ENCODE data around the gene ARFGEF2.

ARFGEF2 gene

GRCh38 chr20:48898896-48899530 is 22.5 kb upstream of the ARFGEF2 start:
- in situ Hi-C loops (cut with MboI; ENCODE audit: low sequenced_read_pairs): no loop called here

- in situ Hi-C loops (cut with MboI; ENCODE audit: low sequenced_read_pairs): loop anchor here (25.0 kb wide), 1 partner anchor 238 kb away; no protein-coding TSS in a partner anchor
These were observed 21.6 kb upstream of the ARFGEF2 start for GRCh38 chr20:48899881-48900280.

GRCh38 chr20:48901326-48901725 is 20.2 kb upstream of the ARFGEF2 start:
- in situ Hi-C loops (cut with MboI; ENCODE audit: low sequenced_read_pairs): loop anchor here (25.0 kb wide), 1 partner anchor 239 kb away; no protein-coding TSS in a partner anchor

GRCh38 chr20:48903705-48904104 is 17.8 kb upstream of the ARFGEF2 start:
- in situ Hi-C loops (cut with MboI; ENCODE audit: low sequenced_read_pairs): loop anchor here (25.0 kb wide), 1 partner anchor 241 kb away; no protein-coding TSS in a partner anchor

GRCh38 chr20:48904566-48905296 is 16.8 kb upstream of the ARFGEF2 start:
- in situ Hi-C loops (cut with MboI; ENCODE audit: low sequenced_read_pairs): loop anchor here (25.0 kb wide), 1 partner anchor 242 kb away; no protein-coding TSS in a partner anchor

- in situ Hi-C loops (cut with MboI; ENCODE audit: low sequenced_read_pairs): loop anchor here (25.0 kb wide), 1 partner anchor 243 kb away; no protein-coding TSS in a partner anchor
These were observed 16.2 kb upstream of the ARFGEF2 start for GRCh38 chr20:48905297-48905647.

GRCh38 chr20:48906221-48906877 is 15.2 kb upstream of the ARFGEF2 start:
- in situ Hi-C loops (cut with MboI; ENCODE audit: low sequenced_read_pairs): loop anchor here (25.0 kb wide), 1 partner anchor 244 kb away; no protein-coding TSS in a partner anchor

GRCh38 chr20:48908656-48909319 is 12.7 kb upstream of the ARFGEF2 start:
- in situ Hi-C loops (cut with MboI; ENCODE audit: low sequenced_read_pairs): loop anchor here (25.0 kb wide), 1 partner anchor 246 kb away; no protein-coding TSS in a partner anchor

- in situ Hi-C loops (cut with MboI; ENCODE audit: low sequenced_read_pairs): loop anchor here (25.0 kb wide), 1 partner anchor 248 kb away; no protein-coding TSS in a partner anchor
These were observed 11.6 kb upstream of the ARFGEF2 start for GRCh38 chr20:48909910-48910309.

- in situ Hi-C loops (cut with MboI; ENCODE audit: low sequenced_read_pairs): loop anchor here (25.0 kb wide), 1 partner anchor 248 kb away; no protein-coding TSS in a partner anchor
These were observed 11.1 kb upstream of the ARFGEF2 start for GRCh38 chr20:48910347-48910781.

GRCh38 chr20:48912065-48912464 is 9.4 kb upstream of the ARFGEF2 start:
- in situ Hi-C loops (cut with MboI; ENCODE audit: low sequenced_read_pairs): loop anchor here (25.0 kb wide), 1 partner anchor 250 kb away; no protein-coding TSS in a partner anchor

- in situ Hi-C loops (cut with MboI; ENCODE audit: low sequenced_read_pairs): loop anchor here (25.0 kb wide), 1 partner anchor 254 kb away; no protein-coding TSS in a partner anchor
These were observed 4.8 kb upstream of the ARFGEF2 start for GRCh38 chr20:48916699-48917098.

- in situ Hi-C loops (cut with MboI; ENCODE audit: low sequenced_read_pairs): loop anchor here (25.0 kb wide), 1 partner anchor 257 kb away; no protein-coding TSS in a partner anchor
These were observed 2.1 kb upstream of the ARFGEF2 start for GRCh38 chr20:48919336-48919881.

GRCh38 chr20:48919882-48920526 is 1.5 kb upstream of the ARFGEF2 start:
- in situ Hi-C loops (cut with MboI; ENCODE audit: low sequenced_read_pairs): loop anchor here (25.0 kb wide), 1 partner anchor 258 kb away; no protein-coding TSS in a partner anchor

GRCh38 chr20:48920527-48921167 is 864 bp upstream of the ARFGEF2 start:
- in situ Hi-C loops (cut with MboI; ENCODE audit: low sequenced_read_pairs): loop anchor here (25.0 kb wide), 1 partner anchor 258 kb away; no protein-coding TSS in a partner anchor

GRCh38 chr20:48921883-48922820 is 641 bp downstream of the ARFGEF2 start:
- in situ Hi-C loops (cut with MboI; ENCODE audit: low sequenced_read_pairs): loop anchor here (25.0 kb wide), 1 partner anchor 260 kb away; no protein-coding TSS in a partner anchor

- in situ Hi-C loops (cut with MboI; ENCODE audit: low sequenced_read_pairs): loop anchor here (25.0 kb wide), 1 partner anchor 261 kb away; no protein-coding TSS in a partner anchor
These were observed 1.7 kb downstream of the ARFGEF2 start for GRCh38 chr20:48923149-48923718.

Measured in hTERT RPE-1 (cell line).